ENCODE data around the gene SQSTM1.

Gene SQSTM1

GRCh38 chr5:179822444-179822990 lies 1.8 kb downstream of the SQSTM1 start:
- Mint-ChIP-seq H3K4me3 (peak overlapping the region; percentile 97 to 98 (median 98)), H3K4me1 (peaks cover 31% of the 10 kb centered on the region), H3K27ac (peak overlapping the region; percentile 92 to 98 (median 97)), H3K36me3 (ENCODE audit: low read depth) (peaks cover 37% of the 10 kb centered on the region), H3K27me3 (ENCODE audit: low read depth) (no peaks in the 10 kb centered on the region), H3K9me3 (no peaks in the 10 kb centered on the region)
- no peak for TF ChIP-seq CTCF (IDR thresholded peaks at IDR 0.05; ENCODE audit: unreplicated experiment in 3 of 3)

- H3K27ac Mint-ChIP-seq: no peak overlapping the region
- H3K27me3 Mint-ChIP-seq (ENCODE audit: low read depth): peaks cover under 1% of the 10 kb centered on the region
- H3K4me3 Mint-ChIP-seq: no peak overlapping the region
- no peaks in the 10 kb centered on the region for H3K9me3 Mint-ChIP-seq
- peaks cover 23% of the 10 kb centered on the region for H3K4me1 Mint-ChIP-seq
- TF ChIP-seq CTCF (IDR thresholded peaks at IDR 0.05; ENCODE audit: unreplicated experiment in 3 of 3): no peak
- peaks cover 54% of the 10 kb centered on the region for H3K36me3 Mint-ChIP-seq (ENCODE audit: low read depth)
Observed at GRCh38 chr5:179823937-179824744, 3.4 kb downstream of the SQSTM1 start.

GRCh38 chr5:179824745-179825112 lies 4.0 kb downstream of the SQSTM1 start:
- H3K4me1 Mint-ChIP-seq: peaks cover 23% of the 10 kb centered on the region
- peaks cover 60% of the 10 kb centered on the region for H3K36me3 Mint-ChIP-seq (ENCODE audit: low read depth)
- no peak overlapping the region for H3K4me3 Mint-ChIP-seq
- no peak overlapping the region for H3K27ac Mint-ChIP-seq
- peaks cover 3% of the 10 kb centered on the region for H3K27me3 Mint-ChIP-seq (ENCODE audit: low read depth)
- peaks cover 3% of the 10 kb centered on the region for H3K9me3 Mint-ChIP-seq
- no peak for TF ChIP-seq CTCF (IDR thresholded peaks at IDR 0.05; ENCODE audit: unreplicated experiment in 3 of 3)

- H3K9me3 Mint-ChIP-seq: peaks cover 7% of the 10 kb centered on the region
- H3K27ac Mint-ChIP-seq: no peak overlapping the region
- no peak for TF ChIP-seq CTCF (IDR thresholded peaks at IDR 0.05; ENCODE audit: unreplicated experiment in 3 of 3)
- peaks cover 17% of the 10 kb centered on the region for H3K4me1 Mint-ChIP-seq
- peaks cover 3% of the 10 kb centered on the region for H3K27me3 Mint-ChIP-seq (ENCODE audit: low read depth)
- H3K4me3 Mint-ChIP-seq: no peak overlapping the region
- H3K36me3 Mint-ChIP-seq (ENCODE audit: low read depth): peaks cover 69% of the 10 kb centered on the region
Observed at GRCh38 chr5:179825655-179826182, 5.0 kb downstream of the SQSTM1 start.

- Mint-ChIP-seq H3K4me3 (no peak overlapping the region), H3K27me3 (ENCODE audit: low read depth) (peaks cover 3% of the 10 kb centered on the region), H3K9me3 (peaks cover 7% of the 10 kb centered on the region), H3K4me1 (peaks cover 5% of the 10 kb centered on the region), H3K27ac (no peak overlapping the region), H3K36me3 (ENCODE audit: low read depth) (peaks cover 88% of the 10 kb centered on the region)
- TF ChIP-seq CTCF (IDR thresholded peaks at IDR 0.05; ENCODE audit: unreplicated experiment in 3 of 3): no peak
Observed at GRCh38 chr5:179827680-179828079, 7.0 kb downstream of the SQSTM1 start.
